Smooth muscle cell of the pulmonary artery (primary cell): ENCODE data around the gene EPS8L3. TPM values are rescaled to one million over a fixed set of nuclear protein-coding genes. Genes with fewer than 3 reads are reported as not detected.

Source experiments
- total RNA-seq: library from RNA; depleted of rRNA; stranded (reverse); fragments of >200 nt; gene quantifications from 2 replicates; pipeline ENCODE4 v1.2.3, GENCODE V29; 2014

EPS8L3 gene, protein sequence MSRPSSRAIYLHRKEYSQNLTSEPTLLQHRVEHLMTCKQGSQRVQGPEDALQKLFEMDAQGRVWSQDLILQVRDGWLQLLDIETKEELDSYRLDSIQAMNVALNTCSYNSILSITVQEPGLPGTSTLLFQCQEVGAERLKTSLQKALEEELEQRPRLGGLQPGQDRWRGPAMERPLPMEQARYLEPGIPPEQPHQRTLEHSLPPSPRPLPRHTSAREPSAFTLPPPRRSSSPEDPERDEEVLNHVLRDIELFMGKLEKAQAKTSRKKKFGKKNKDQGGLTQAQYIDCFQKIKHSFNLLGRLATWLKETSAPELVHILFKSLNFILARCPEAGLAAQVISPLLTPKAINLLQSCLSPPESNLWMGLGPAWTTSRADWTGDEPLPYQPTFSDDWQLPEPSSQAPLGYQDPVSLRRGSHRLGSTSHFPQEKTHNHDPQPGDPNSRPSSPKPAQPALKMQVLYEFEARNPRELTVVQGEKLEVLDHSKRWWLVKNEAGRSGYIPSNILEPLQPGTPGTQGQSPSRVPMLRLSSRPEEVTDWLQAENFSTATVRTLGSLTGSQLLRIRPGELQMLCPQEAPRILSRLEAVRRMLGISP
- total RNA-seq = not detected in 2 replicates

DNA sequence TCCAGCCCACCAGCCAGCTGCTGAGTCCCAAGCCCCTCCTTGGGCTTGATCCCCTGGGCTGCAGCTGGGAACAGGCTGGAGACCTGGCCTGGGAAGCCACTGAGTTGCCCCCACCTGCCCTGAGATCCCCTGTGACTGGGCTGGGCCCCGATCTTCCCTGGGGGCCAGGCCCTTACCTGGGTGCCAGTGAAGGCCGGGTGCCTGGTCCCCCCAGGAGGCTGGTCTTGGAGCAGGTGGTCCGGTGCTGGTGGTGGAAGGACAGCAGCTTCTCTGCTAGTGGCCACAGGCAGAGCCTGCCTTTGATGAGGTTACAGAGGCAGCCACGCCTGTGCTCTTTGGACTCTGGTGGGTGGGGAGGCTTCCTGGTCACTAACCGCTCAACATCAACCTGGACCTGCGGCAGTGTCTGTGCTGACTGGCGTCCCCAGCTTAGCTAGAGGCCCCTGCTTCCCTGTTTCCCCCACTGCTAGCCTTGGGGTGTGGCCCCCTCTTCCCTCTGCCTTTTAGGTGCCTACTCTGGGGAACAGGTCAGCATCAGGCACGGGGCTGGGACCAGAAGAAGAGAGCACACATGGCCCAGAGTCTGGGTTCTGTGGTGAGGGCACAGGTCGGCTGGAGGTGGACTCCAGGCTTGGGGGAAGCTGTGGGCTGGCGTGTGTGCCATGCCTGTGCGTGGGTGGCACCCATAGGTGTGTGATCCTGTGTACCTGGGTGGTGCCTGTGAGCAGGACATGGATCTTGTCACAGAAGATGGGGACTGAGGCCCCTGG is at the start of gene EPS8L3:
Gene EPS8L3 (minus strand): TSS at position 278 of the 770 bp plus-strand sequence. CDS start 2,174 bp downstream, outside the sequence.

DNA sequence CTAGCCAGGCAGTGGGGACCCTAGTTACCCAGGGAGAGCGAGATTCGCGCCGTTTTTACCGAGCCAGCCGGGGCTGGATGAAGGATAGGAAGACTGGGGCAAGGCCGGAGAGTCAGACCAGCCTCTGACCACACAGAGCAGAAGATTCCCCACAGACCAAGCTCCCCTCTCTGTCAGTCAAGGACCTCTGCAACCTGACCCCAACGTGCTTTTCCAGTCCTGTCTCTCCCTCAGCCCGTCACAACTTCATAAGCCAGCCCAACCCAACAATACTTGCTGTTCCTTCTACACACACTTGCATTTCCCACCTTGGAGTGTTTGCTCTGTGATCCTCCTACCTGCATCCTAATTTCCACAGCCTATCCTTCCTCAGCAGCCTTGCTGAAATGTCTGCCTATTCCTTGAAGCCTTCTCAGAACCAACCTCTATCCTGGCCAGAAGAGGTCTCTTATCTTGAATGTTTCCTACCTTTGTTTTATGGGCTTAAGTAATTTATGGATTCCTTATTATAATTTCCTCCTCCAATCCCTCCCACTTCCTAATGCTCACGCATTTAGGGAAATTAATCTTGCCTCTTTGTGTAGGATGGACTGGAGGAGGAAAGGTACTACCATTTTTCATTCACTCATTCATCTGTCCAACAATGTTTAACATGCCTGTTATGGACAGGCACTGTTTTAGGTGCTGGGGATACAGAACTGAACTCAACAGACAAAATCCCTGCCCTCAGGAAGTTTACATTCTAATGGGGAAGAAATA is 22.9 kb downstream of the EPS8L3 start, which contains the start of gene GSTM3:
Gene GSTM3 (minus strand): TSS at position 424 of the 759 bp plus-strand sequence. CDS start 751 bp downstream, outside the sequence.

DNA sequence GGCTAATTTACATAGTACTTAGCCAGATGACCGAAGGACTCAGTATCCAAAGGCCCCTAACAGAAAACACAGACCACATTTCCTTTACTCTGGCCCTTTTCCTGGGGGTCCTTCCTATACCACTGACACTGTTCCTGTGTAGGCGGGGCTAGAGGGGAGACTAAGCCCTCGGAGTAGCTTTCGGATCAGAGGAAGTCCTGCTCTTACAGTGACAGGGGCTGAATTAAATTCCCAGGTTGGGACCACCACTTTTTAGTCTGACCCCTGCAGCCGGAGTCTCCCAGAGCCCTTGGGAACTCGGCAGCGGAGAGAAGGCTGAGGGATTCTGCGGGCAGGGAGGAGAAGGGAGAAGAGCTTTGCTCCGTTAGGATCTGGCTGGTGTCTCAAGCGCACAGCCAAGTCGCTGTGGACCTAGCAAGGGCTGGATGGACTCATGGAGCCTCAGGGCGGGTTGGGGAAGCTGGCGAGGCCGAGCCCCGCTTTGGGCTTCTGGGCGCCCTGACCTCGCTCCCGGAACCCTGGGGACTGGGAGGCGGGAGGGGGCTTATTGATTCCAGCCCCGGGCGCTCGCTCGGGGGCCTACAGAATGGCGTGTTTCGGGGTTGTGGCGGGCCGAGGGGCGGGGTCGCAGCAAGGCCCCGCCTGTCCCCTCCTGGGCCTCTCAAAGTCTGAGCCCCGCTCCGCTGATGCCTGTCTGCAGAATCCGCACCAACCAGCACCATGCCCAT is 52.0 kb downstream of the EPS8L3 start, which contains the start of gene GSTM5:
Gene GSTM5 (plus strand): TSS at position 659 of the 728 bp plus-strand sequence. CDS start 62 bp downstream, at position 721.

Other genes with a start within 250 kb of the EPS8L3 start
- 0.13 TPM in 1 of 2 replicates, not detected in the other for gene GPR61, start 224.1 kb downstream of the EPS8L3 start, total RNA-seq
- gene GNAI3, start 215.3 kb downstream of the EPS8L3 start, total RNA-seq = 14.9 and 16.0 TPM in 2 replicates
- 0.30 and 0.33 TPM in 2 replicates for gene GNAT2, start 144.3 kb downstream of the EPS8L3 start, total RNA-seq
- gene AMPD2, start 144.1 kb downstream of the EPS8L3 start, total RNA-seq = 98.9 and 120 TPM in 2 replicates
- gene GSTM4, start 107.8 kb downstream of the EPS8L3 start, total RNA-seq = 7.8 and 12.9 TPM in 2 replicates
- gene GSTM2, start 95.9 kb downstream of the EPS8L3 start, total RNA-seq = 26.5 and 27.1 TPM in 2 replicates
- gene GSTM1, start 76.1 kb downstream of the EPS8L3 start, total RNA-seq = not detected in 2 replicates
- 4.1 and 5.0 TPM in 2 replicates for gene GSTM5, start 51.7 kb downstream of the EPS8L3 start, total RNA-seq
- gene GSTM3, start 22.9 kb downstream of the EPS8L3 start, total RNA-seq = 27.5 and 30.3 TPM in 2 replicates
- gene CSF1, start 146.9 kb upstream of the EPS8L3 start, total RNA-seq = 53.5 and 61.1 TPM in 2 replicates
- gene AHCYL1, start 220.8 kb upstream of the EPS8L3 start, total RNA-seq = 83.2 and 91.9 TPM in 2 replicates